Left lobe of liver (tissue), 2 donors: ENCODE results near the gene PLSCR3. TPM values are rescaled to one million over a fixed set of nuclear protein-coding genes. Genes with fewer than 3 reads are reported as not detected.

Experiments
- ATAC-seq: fragments of 200-7000 bp; cut with Tn5 transposase; one replicate; pipeline ENCODE4 v1.9.1; 2020; ENCODE audit warnings: mild to moderate bottlenecking, moderate library complexity
- DNase-seq: peaks from one replicate; pipeline ENCODE4 v3.0.0-alpha.2; 2020; ENCODE audit warnings: low spot score
- total RNA-seq: library from RNA; stranded (reverse); gene quantifications from one replicate; pipeline ENCODE4 v1.2.1, GENCODE V29; 2021
- donor health status: DM: no; HTN: no; CAD: no; lungs with moderate emphysema.
- donor health status: DM: no; HTN: yes; CAD: no.

PLSCR3 gene
- total RNA-seq, 1 donor from 2014 or later, result 7.0 TPM

DNA sequence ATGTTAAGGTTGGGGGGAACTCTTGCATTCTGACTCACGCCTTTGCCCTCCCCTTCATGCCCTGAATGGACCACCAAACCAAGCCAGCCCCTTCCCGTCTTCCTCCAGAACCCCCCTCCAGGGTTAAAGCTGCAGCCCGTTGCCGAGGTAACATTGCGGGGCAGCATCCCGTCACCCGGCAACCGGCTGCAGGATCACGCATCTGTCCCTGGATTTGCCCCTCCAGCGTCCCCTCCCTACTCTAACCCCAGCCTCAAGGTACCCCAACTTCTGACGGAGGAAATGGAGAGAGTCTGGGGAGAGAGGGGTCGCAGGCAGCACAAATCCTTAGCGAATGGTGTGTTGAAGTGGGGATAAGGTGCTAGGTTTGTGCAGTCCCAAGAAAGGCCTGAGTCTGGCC, 12.8 kb upstream of the PLSCR3 start:
- ATAC-seq (no peak), DNase-seq (no peak)

DNA sequence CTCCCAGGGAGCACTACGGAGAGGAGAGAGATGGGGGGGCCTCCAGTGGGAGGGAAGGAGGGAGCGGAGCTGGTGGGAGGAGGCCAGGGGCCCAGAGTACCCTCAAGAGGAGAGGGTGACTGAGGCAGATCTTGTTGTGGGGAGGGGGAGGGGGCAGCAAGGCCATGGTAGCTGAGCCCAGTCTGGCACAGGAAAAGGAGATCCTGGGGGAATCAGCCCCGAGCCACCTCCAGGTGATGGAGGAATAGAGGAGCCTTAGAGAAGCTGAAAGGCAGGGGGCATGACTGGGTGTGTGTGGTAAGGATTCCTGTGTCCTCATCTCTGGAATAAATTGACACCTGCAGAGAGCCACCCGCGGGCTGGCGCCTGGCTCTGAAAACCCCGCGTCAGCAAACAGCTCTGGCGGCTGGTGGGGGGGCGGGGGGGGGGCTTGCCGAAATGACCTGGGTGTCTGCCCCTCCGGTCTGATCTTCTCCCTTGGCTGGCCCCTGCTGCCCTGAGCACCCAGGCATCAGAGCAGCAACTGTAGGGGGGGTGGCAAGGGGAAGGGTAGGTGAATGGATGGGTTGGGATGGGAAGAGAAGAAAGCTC, 12.0 kb upstream of the PLSCR3 start:
- DNase-seq (no peak), ATAC-seq (no peak)

DNA sequence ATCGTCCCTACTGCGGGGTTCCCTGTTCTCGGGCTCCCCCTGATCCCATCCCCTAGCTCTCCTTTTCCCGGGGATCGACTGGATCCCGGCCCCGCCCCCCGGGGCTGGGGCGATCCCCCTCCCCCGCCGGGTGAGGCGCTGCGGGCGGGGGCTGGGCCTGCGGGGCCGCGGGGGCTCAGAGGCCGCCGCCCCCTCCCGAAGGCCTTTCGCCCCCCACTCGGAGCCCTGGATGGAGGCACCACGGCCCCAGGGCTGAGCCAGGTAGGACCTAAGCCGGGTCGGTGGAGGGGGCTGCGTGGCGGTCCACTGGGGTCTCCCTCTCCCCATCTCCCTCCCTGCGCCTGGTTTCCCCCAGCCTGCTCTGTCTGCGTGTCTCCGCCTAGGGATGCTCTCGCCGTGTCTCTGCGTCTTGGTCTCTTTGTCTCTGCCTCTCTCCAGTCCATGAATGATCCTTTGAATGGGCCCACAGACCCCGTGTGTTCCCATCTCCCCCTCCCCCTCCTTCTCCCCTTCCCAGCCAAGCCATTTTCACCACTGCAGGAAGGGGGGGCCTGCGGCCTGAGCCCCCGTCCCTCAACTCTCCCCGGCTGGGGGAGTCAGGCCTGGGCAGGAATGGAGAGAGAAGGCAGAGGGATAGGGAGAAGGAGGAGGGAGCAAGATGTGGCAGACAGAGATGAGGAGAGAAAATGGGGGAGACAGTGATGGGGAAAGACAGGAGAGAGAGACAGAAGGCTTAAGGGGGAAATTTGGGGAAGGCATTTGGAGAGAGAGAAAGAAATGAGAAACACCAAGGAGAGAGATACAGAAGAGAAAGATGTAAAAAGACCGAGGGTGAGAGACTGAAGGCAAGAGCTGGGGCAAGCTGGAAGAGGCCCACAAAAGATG, 11.3 kb upstream of the PLSCR3 start:
- no peak for ATAC-seq
- no peak for DNase-seq

- ATAC-seq, result peak; percentile 20
- peak; percentile 68 for DNase-seq
Observed at GRCh38 chr17:7404737-7405349, 10.5 kb upstream of the PLSCR3 start.

GRCh38 chr17:7403977-7404736, 9.8 kb upstream of the PLSCR3 start, which contains the start of gene TMEM256:
TMEM256 (minus strand) TSS chr17:7404097; CDS start chr17:7404084, 13 bp downstream.
- DNase-seq (peak; percentile 99), ATAC-seq (peak; percentile 85)

DNA sequence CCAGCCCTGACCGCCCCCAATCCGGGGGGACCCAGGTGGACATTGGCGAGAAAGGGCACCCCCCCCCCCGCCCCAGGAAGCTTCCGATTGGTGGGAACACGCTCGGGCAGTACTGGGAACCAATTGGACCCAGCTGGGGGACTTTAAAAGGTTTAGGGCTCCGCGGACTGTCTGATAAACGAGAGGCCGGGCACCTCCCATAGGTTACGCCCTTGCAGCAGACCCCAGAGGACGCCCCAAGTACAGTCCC, 9.3 kb upstream of the PLSCR3 start:
- ATAC-seq, result peak; percentile 60
- DNase-seq, result no peak

GRCh38 chr17:7403043-7403726, 8.9 kb upstream of the PLSCR3 start:
- DNase-seq (peak; percentile 83), ATAC-seq (peak; percentile 53)

GRCh38 chr17:7398612-7399011, 4.3 kb upstream of the PLSCR3 start:
- ATAC-seq, result no peak
- no peak for DNase-seq

DNA sequence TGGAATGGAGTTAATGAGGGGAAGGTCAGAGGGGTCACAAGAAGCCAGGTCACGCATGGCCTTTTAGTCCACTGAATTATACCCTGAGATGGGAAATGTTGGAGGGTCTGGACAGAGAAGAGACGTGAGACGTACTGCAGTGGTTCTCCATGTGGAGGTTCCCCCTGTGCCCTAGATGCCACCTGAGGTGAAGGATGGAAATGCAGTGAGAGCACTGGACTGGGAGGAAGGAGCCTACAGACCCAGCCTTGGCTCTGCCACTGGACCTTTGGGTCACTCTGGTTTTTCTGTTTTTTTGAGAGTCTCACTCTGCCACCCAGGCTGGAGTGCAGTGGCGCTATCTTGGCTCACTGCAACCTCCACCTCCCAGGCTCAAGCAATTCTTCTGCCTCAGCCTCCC, 1.8 kb upstream of the PLSCR3 start:
- no peak for ATAC-seq
- no peak for DNase-seq

DNA sequence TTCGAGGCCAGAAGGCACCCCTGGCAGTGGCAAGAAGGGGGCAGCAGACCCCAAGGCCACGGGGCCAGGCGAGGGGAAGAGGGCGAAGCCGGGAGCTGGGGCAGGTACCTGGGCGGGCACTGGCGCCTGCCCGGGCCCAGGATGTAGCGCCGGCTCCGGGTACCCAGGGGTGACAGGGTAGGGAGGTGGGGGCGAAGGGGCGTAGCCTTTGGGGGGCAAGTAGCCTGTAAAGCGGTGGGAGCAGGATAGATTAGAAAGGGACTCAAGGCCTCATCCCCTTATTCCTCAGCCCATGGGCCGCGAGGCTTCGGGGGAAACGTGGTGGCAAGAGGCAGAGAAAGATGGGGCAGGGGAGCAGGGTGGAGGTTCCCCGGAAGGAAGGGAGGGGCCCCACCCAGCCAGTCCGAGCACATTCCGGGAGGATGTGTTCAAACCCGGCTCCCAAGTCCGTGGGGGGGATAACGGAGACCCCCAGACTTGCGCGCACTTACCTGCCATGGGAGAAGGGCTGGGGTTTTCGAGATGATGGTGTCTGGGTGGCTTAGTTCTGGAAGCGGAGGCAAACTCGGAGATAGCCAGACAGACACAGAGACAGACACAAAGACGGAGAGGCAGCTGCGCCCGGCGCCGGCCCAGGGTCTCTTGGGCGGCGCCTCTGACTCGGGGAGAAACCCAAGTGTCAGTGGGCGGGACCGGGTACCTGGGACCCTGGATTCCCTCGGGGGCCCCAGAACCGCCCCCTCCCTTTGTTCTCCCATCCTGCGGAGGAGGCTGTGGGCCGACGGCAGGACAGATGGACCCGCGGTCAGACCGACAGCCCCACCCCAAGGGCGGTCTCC, 493 bp downstream of the PLSCR3 start:
- DNase-seq (no peak), ATAC-seq (peak; percentile 7)

GRCh38 chr17:7392696-7393612, 1.4 kb downstream of the PLSCR3 start:
- no peak for DNase-seq
- ATAC-seq, result no peak

GRCh38 chr17:7391307-7391706, 3.0 kb downstream of the PLSCR3 start:
- ATAC-seq (no peak), DNase-seq (no peak)

DNA sequence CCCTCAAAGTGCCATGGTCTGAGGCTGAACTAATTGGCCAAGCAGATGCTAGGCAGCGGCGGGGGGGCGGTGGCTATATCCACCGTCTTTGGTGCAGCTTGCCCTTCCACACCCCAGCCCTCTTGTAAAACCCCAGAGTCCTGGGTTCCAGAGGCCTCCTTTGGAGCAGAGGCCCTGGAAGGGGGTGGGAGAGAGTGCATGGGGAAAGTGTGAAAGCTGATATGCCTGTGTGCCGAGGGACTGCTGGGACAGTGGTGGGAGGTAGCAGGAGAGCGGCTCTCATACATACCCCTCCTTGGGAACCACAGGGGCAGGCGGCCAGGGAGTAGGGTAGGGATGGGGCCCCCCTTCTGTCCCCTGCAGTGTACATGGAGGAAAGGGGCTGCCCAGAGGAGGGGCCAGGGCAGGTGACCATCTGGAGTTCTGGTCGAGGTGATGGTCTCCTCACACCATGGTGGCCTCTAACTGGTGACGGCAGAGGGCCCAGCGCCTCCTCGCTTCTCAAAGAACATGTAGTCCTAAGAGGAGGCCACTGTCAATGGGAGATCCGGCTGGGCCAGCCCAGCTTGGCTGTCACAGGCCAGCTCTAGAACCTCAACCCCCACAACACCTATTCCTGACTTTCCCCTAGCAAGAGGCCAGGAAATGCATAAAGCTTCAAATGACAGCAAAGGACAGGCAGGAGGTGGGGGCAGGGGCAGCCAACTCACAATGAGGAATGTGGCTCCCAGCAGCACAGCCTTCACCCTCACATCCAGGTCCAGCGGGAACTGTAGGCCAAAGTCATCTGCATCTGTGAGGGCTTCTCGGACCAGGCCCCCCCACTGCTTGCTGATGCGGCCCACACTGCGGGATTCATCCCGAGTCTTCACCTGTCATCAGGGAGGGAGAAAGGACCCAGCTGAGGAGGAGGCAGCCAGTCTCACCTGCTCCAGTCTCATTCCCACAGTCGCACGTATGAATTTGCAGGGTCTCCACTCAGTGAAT, 4.1 kb downstream of the PLSCR3 start:
- no peak for ATAC-seq

DNA sequence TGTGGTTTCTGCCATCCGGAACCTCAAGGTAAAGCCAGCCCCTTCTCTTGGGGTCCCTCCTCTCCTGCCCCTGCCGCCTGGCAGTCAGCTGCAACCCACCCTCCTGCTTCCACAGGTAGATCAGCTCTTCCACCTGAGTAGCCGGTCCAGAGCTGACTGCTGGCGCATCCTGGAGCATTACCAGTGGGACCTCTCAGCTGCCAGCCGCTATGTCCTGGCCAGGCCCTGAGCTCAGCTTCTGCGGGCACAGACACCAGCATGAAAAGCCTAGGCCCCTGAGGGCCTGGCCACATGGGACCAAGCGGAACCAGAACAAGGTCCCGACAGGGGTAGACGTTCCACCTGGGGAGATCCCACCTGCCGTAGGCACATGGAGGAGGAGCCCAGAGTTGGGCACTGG, 5.5 kb downstream of the PLSCR3 start:
- ATAC-seq (no peak), DNase-seq (no peak)

More for the DNA sequence above, 4.1 kb downstream of the PLSCR3 start:
- DNase-seq, result no peak

DNA sequence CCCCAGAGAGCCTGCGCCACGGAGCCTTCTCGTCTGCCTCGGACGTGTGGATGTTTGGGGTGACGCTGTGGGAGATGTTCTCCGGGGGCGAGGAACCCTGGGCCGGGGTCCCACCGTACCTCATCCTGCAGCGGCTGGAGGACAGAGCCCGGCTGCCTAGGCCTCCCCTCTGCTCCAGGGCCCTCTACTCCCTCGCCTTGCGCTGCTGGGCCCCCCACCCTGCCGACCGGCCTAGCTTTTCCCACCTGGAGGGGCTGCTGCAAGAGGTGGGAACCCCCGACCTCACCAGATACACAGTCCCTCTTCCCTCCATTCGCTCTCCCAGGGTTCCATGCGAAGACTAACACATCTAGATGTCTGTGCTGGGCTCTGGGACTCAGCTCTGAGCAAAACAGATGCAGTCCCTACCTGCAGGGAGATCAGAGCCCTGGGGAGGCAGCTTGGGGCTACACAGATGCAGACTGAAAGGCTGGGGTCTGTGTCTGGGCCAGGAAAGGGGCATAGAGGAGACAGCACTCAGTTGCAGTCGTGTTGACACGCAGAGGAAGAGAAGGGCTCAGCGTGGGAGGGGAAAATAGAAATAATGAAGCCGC, 9.7 kb downstream of the PLSCR3 start:
- ATAC-seq (no peak), DNase-seq (no peak)

DNA sequence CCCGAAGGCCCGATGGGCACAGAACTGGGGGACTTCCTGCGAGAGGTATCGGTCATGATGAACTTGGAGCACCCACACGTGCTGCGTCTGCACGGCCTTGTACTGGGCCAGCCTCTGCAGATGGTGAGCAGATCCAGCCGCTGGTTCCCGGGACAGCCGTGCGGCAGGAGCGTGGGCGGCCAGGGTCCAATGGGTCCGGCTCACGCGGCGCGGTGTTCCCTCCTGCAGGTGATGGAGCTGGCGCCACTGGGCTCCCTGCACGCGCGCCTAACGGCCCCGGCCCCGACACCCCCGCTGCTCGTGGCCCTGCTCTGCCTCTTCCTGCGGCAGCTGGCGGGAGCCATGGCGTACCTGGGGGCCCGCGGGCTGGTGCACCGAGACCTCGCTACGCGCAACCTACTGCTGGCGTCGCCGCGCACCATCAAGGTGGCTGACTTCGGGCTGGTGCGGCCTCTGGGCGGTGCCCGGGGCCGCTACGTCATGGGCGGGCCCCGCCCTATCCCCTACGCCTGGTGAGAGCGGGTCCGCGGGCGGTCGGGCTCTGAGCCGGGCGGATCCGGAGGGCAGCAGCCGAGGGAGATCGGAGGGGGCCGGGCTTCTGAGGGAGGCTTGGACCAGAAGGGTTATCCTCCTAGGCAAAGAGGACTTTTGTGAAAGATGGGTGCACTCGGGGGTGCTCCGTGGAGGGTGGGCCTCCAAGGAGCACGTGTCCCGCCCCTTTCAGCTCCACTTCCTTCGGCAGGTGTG, 10.4 kb downstream of the PLSCR3 start:
- ATAC-seq, result no peak
- no peak for DNase-seq

DNA sequence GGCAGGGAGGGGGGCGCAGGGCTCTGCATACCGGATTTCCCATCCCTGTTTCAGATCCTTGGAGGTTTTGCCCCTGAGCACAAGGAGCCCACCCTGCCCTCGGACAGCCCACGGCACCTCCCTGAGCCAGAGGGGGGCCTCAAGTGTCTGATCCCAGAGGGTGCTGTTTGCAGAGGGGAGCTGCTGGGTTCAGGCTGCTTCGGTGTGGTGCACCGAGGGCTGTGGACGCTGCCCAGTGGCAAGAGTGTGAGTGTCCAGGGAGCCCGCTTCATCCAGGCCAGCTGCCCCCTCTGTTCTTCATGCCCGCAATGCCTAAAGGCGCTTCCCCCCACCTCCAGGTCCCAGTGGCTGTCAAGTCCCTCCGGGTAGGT, 11.0 kb downstream of the PLSCR3 start:
- no peak for ATAC-seq
- no peak for DNase-seq
